Osteoblast (primary cell): Measurements from ENCODE around the gene GPX5. TPM values are rescaled to one million over a fixed set of nuclear protein-coding genes. Genes with fewer than 3 reads are reported as not detected.

Experiments
- DNase-seq: peaks from one replicate; pipeline ENCODE4 v3.0.0; 2011; ENCODE audit warnings: low spot score, mixed read lengths; ENCODE audit not compliant: insufficient read length; ENCODE audit errors: missing footprints
- H2AFZ ChIP-seq: 2 replicates; pipeline ENCODE4 v1.6.0; 2011; ENCODE audit warnings: mild to moderate bottlenecking, low read length
- H3K27ac ChIP-seq: 2 replicates; pipeline ENCODE4 v1.5.1; 2011; ENCODE audit warnings: mild to moderate bottlenecking, low read depth, low read length, moderate library complexity
- H3K27me3 ChIP-seq: 2 replicates; pipeline ENCODE4 v1.6.0; 2012; ENCODE audit warnings: mild to moderate bottlenecking, control low read depth, inconsistent platforms, low read length, moderate library complexity; ENCODE audit not compliant: insufficient read depth
- H3K36me3 ChIP-seq: 2 replicates; pipeline ENCODE4 v1.5.1; 2011; ENCODE audit warnings: mild to moderate bottlenecking, low read length, control low read depth, moderate library complexity; ENCODE audit not compliant: insufficient read depth
- H3K4me1 ChIP-seq: 2 replicates; pipeline ENCODE4 v1.5.1; 2011; ENCODE audit warnings: mild to moderate bottlenecking, low read length, control low read depth, moderate library complexity; ENCODE audit not compliant: insufficient read depth
- H3K4me2 ChIP-seq: 2 replicates; pipeline ENCODE4 v1.6.0; 2011; ENCODE audit warnings: mild to moderate bottlenecking, low read length; ENCODE audit not compliant: insufficient read depth
- H3K4me3 ChIP-seq: fragments of 200-600 bp; sonication (generic); 3 replicates; pipeline ENCODE4 v1.5.1; 2012; ENCODE audit warnings: mild to moderate bottlenecking, low read length, inconsistent platforms; ENCODE audit not compliant: insufficient read depth
- H3K79me2 ChIP-seq: 2 replicates; pipeline ENCODE4 v1.6.0; 2012; ENCODE audit warnings: mild to moderate bottlenecking, low read length, control low read depth, inconsistent platforms; ENCODE audit not compliant: insufficient read depth
- H3K9me3 ChIP-seq: 2 replicates; pipeline ENCODE4 v1.5.1; 2011; ENCODE audit warnings: low read depth, low read length, control low read depth
- H4K20me1 ChIP-seq: 2 replicates; pipeline ENCODE4 v1.6.0; 2012; ENCODE audit warnings: mild to moderate bottlenecking, low read length, control low read depth; ENCODE audit not compliant: insufficient read depth
- CTCF ChIP-seq: IDR thresholded peaks from 2 replicates; pipeline ENCODE4 v1.5.1; 2011; ENCODE audit warnings: mild to moderate bottlenecking, low read depth, low read length, moderate library complexity; ENCODE audit errors: extremely low read depth
- total RNA-seq: library from RNA; depleted of rRNA; stranded (reverse); fragments of >200 nt; gene quantifications from 2 replicates; pipeline ENCODE4 v1.2.3, GENCODE V29; 2012

Gene GPX5
- total RNA-seq, 1 donor: not detected

GRCh38 chr6:28568515-28569108, 42.9 kb downstream of the GPX5 start:
- Histone ChIP-seq H3K4me2 (no peak overlapping the region), H3K79me2 (no peaks in the 10 kb centered on the region), H3K4me3 (no peak overlapping the region), H3K27me3 (no peaks in the 10 kb centered on the region), H3K4me1 (no peaks in the 10 kb centered on the region), H3K27ac (no peak overlapping the region), H3K9me3 (no peaks in the 10 kb centered on the region), H3K36me3 (no peaks in the 10 kb centered on the region), H2AFZ (no peak overlapping the region), H4K20me1 (no peaks in the 10 kb centered on the region)
- DNase-seq: no peak
- no peak for TF ChIP-seq CTCF

GRCh38 chr6:28569748-28570147, 44.1 kb downstream of the GPX5 start:
- H3K9me3 ChIP-seq: no peaks in the 10 kb centered on the region
- H3K4me3 ChIP-seq: no peak overlapping the region
- no peak for TF ChIP-seq CTCF
- no peak overlapping the region for H2AFZ ChIP-seq
- no peaks in the 10 kb centered on the region for H4K20me1 ChIP-seq
- no peaks in the 10 kb centered on the region for H3K36me3 ChIP-seq
- DNase-seq: no peak
- H3K79me2 ChIP-seq: no peaks in the 10 kb centered on the region
- H3K4me1 ChIP-seq: no peaks in the 10 kb centered on the region
- no peak overlapping the region for H3K27ac ChIP-seq
- H3K27me3 ChIP-seq: no peaks in the 10 kb centered on the region
- H3K4me2 ChIP-seq: no peak overlapping the region

GRCh38 chr6:28580475-28580874, 54.8 kb downstream of the GPX5 start:
- no peak overlapping the region for H3K27ac ChIP-seq
- H2AFZ ChIP-seq: no peak overlapping the region
- TF ChIP-seq CTCF: peak; percentile 11
- no peaks in the 10 kb centered on the region for H3K9me3 ChIP-seq
- no peak overlapping the region for H3K4me2 ChIP-seq
- H3K4me1 ChIP-seq: no peaks in the 10 kb centered on the region
- no peaks in the 10 kb centered on the region for H3K27me3 ChIP-seq
- H3K79me2 ChIP-seq: no peaks in the 10 kb centered on the region
- no peak overlapping the region for H3K4me3 ChIP-seq
- H3K36me3 ChIP-seq: no peaks in the 10 kb centered on the region
- DNase-seq: no peak
- no peaks in the 10 kb centered on the region for H4K20me1 ChIP-seq

GRCh38 chr6:28583463-28583862, 57.8 kb downstream of the GPX5 start:
- Histone ChIP-seq H3K79me2 (no peaks in the 10 kb centered on the region), H3K36me3 (no peaks in the 10 kb centered on the region), H3K9me3 (no peaks in the 10 kb centered on the region), H3K27me3 (no peaks in the 10 kb centered on the region), H3K27ac (no peak overlapping the region), H3K4me2 (no peak overlapping the region), H4K20me1 (no peaks in the 10 kb centered on the region), H2AFZ (no peak overlapping the region), H3K4me3 (no peak overlapping the region), H3K4me1 (peaks cover 8% of the 10 kb centered on the region)
- TF ChIP-seq CTCF: no peak
- DNase-seq: no peak

Other genes with a start within 250 kb of the GPX5 start
- 6.2 and 8.0 TPM in 2 replicates for gene PGBD1, start 244.3 kb upstream of the GPX5 start, total RNA-seq
- 16.5 and 19.9 TPM in 2 replicates for gene ZSCAN31, start 189.7 kb upstream of the GPX5 start, total RNA-seq
- gene ZKSCAN3, start 175.9 kb upstream of the GPX5 start, total RNA-seq: 2.9 and 3.5 TPM in 2 replicates
- 8.3 and 10.1 TPM in 2 replicates for gene ZSCAN12, start 126.1 kb upstream of the GPX5 start, total RNA-seq
- 6.9 and 7.4 TPM in 2 replicates for gene ZSCAN23, start 82.4 kb upstream of the GPX5 start, total RNA-seq
- not detected in 2 replicates for gene GPX6, start 10.1 kb upstream of the GPX5 start, total RNA-seq